Activated gamma-delta T cell (primary cell): ENCODE data around the gene TBX2.
"Not testable (repeated sequence)": the region's sequence is repeated elsewhere in the genome, so short reads cannot be mapped to it uniquely, and the experiment has no call there.

Experiments
- DNase-seq: peaks from one replicate; lab custom pipeline; 2025; lab: John Stamatoyannopoulos, UW
- total RNA-seq, 2 donors: gene quantifications; one replicate each; lab custom pipeline; 2026; lab: John Stamatoyannopoulos, UW

Gene TBX2
- total RNA-seq = 0.15 to 0.22 reads per million in 2 donors

DNA sequence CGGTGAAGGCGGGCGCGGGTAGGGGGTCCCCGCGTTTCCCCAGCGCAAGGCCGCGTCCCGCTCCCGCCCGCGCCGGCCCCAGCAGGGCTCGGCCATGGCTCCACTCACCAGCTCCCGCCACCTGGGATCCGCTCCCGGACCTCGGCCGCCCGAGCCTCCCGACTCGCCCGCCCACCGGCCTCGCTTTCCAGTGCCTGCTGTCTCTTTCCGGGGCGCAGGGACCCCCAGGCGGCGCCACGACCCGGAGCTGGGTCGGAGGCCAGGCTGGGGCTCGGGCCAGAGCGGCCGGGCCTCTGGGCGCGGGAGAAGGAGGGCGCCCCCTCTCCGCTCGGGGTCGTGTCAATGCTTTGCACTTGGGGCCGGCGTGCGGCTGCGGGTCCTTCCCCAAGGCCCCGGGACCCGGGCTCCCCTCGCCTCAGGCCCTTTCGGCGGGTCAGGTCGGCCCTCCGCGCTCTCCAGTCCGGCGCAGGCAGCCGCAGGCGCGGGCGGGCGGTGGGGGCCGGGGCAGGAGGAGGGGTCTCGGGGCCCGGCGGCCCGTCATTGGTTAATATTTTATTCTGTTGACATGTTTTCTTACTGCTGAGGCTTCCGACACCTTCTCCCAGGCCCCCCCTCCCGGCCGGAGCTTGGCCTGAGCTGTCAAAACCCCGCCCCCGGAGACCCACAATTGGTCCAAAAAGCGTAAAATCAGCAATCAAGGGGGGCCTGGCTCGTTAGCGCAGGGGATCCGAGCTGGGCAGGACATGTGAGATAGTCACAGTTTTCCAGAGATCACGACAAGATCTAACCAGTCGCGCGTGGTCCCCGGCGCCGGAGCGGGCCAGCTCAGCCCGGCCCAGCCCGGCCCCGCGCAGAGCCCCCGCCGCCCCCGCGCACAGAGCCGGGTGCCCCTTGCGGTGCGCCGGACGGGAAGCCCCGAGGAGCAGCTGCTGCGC, at the start of gene TBX2:
Gene TBX2 (plus strand): TSS at position 713 of the 935 bp plus-strand sequence. CDS start 334 bp downstream, outside the sequence.
- DNase-seq = no peak

DNA sequence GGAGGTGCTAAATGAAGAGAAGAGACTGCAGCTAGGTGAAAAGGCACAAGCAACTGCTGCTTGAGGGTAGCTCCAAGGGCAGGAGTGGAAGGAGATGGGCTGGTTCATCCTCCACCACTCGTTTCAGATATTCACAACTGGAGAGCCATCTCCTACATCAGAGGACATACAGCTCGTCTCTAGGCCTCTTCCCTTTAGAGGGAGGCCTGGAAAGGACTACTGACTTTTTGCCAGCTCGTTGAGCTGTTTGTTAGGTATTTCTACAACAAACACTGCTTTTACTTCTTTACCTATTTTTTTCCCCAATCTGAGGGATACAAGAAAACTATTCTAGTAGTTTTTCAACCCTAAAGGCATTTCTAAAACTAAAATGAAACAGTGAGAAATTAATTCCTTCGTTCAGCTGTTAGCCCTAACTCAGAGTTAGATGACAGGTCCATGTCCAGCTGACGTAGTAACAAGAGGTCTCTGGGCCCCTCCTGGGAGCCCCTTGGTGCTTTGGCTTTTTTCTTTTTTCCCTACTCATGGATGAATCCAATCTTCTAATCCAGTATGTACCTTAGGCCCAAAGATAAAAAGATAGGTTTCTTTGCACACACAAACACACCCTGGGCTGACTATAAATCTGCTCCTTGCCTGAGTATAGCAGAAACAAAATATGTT, 47.8 kb upstream of the TBX2 start:
- no peak for DNase-seq

DNA sequence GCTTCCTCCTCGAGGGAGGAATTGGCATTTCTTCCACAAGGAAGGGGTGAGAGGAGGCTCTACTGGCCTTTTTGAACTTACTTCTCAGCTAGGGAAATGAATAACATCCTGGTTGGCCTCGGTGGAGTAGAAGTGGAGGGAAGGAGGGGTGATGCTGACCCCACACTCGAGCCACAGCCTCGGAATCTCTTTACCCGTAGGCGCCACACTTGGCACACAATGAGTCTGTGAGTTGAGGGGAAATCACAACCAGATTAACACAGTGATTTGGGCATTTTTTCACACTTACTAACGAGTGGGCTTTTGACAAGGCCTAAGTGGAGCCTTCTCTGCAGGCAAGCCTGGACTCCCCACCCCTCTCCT, 47.3 kb upstream of the TBX2 start:
- DNase-seq = no peak

DNA sequence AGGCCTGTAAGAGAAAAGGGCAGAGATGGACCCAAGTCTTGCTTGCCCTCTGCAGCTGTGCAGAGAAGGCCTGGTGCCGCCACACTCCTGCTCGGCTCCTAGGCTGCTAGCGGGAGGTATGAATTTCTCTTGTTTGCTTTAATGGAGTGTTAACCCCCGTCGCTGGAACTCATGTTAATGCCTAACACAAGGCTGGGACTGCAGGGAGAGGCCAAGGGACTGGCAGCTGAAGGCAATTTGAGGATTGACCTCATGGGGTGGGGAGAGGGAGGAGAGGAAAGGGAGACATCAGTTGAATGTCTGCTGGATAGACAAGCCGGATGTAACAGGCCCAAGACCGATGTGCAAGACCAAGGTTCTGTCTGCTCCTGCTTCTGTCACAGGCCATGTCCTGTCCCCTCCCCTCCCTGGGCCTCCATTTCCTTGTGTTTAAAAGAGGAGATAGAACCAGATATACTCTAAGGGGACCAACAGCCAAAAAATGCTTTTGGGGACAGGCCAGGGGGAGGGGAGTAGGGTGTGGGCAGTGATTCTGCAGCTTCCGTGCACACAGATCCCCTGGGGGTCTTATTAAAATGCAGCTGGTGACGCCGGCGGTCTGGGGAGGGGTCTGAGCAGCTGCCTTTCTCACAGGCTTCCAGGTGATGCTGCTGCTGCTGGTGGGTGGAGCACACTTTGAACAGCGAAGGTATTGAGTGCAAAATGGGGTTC, 46.7 kb upstream of the TBX2 start:
- DNase-seq = no peak

DNA sequence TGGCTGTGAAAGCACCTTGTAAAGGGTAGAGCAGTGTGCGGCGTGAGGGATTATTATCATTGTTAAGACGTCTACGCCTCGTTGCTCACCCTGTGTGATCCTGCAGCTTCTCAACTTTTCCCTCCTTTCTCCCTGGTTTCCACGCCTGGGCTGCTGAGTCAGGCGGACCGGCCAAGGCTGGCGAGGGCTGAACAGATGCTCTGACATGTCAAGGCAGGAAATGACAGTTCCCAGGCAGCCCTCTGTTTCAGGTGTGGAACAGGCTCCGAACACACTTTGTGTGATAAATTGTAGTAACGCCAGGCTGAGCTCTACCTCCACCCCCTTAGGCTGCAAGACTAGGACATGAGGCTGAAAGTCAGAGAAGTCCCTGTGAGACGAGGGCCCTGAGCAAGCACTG, 46.0 kb upstream of the TBX2 start:
- no peak for DNase-seq

DNA sequence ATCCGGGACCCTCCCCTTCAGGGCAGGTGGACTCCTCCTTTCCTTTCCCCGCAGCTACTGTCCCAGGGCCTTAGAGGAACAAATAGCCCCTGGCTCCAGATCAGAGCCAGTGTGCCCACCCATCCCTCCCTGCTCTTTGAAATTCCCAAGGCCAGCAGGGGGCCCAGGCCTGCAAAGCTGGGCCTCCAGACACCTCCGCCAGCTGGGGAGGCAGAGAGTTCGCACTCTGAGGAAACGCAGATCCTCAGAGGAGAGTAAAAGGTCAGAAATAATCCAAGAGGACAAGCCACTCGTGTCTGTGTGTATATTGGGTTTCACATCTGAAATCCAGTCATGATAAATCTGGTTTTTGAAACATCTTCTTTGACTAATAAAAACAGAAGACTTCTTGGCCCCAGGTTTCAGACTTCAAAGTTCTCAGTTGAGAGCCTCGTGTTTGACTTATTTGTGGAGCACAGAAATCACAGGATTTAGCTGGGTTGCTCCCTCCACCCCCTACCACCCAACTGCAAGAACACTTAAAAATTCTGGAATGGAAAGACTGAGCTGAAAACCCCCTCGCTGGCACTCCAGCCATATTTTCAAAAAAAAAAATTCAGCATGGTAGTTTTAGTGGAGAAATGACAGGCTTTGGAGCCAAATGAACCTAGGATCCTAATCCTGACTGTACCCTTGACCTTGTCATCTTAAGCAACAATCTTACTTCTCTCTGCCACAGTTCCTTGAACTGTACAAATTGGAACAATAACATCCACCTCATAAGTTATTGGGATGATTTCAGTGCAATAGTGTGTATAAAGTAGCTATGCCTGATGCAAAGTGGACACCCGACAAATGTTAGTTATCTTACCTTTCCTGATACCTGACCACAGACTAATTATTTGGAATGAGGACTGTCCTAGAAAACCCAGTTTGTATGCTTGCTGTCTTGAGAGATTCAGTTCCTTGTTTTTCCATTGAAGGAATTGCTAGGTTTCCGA, 44.5 kb upstream of the TBX2 start:
- no peak for DNase-seq

DNA sequence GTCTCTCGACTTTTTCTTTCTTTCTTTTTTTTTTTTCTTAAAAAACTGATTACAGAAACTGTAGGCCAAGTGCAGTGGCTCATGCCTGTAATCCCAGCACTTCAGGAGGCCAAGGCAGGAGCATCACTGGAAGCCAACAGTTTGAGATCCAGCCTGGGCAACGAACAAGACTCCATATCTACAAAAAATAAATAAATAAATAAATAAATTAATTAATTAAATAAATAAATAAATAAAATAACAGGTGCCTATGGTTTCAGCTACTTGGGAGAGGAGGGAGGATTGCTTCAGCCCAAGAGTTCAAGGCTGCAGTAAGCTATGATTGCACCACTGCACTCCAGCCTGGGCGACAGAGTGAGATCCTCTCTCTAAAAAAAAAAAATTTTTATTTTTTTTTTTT, 42.6 kb upstream of the TBX2 start:
- not testable (repeated sequence) for DNase-seq

DNA sequence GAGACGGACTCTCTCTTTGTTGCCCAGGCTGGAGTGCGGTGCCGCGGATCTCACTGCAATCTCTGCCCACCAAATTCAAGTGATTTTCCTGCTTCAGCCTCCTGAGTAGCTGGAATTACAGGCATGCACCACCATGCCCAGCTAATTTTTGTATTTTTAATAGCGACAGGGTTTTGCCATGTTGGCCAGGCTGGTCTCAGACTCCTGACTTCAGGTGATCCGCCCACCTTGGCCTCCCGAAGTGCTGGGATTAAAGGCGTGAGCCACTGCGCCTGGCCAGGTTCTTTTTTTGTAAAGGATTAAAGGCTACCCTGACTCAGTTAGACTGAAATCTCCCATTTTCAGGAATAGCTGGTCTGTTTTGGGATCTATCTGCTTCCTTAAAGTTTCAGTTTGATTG, 40.1 kb upstream of the TBX2 start:
- not testable (repeated sequence) for DNase-seq

DNA sequence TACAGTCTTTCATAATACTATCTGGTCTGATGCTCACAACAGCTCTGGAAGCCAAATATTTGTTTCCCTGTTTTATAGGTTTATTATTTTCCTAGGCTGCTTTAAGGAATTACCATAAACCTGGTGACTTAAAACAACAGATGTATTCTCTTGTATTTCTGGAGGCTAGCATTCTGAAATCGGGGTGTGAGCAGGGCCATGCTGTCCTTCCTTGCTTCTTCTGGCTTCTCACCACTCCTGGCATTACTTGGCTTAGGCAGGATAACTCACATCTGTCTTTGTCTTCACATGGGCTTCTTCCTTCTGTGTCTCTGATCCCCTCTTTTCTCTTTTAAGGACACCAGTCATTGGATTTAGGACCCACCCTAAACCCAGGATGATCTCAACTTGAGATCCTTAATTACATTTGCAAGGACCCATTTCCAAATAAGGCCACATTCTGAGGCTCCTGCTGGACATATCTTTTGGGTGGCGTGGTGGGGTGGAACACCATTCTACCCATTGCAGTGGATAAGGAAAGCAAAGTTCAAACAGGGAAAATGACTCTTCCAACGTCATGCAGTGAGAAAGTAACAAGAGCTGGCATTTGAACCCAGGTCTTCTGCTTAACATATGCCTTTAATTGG, 39.2 kb upstream of the TBX2 start:
- DNase-seq = no peak

DNA sequence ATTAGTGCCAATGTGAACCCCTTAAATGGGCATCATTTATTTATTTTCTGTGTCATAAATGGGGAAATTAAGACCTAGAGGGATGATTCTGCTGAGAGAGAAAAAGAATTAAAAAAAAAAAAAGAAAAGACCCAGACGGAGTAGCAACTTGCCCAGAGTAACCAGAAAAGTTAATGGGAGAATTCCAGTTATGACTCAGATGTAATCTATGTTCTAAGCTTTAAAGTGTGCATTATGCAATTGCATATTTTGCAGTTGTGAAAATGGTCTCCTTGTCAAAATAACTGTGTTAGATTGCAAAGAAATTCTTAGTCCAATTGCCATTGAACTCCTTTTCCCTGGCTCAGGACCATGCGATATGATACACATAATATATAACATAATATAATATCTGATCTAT, 38.6 kb upstream of the TBX2 start:
- no peak for DNase-seq

DNA sequence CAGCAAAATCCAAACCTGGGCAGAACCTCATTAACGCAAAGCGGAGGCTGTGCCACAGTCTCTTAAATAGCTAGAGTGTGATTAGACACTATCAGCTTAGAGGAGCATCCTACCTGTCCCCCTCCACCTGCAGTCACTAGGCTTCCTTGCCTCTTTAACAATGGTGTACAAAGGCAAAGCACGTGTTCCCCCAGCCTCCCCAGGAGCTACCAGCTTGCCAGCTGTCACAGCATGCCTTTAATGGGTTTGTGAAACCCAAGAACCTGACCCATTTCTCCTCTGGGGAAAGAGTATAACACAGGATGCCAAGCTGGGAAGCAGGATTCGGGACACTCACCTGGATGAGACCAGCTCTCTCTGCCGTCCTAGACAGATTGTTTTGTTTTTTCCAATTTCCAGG, 37.2 kb upstream of the TBX2 start:
- no peak for DNase-seq

DNA sequence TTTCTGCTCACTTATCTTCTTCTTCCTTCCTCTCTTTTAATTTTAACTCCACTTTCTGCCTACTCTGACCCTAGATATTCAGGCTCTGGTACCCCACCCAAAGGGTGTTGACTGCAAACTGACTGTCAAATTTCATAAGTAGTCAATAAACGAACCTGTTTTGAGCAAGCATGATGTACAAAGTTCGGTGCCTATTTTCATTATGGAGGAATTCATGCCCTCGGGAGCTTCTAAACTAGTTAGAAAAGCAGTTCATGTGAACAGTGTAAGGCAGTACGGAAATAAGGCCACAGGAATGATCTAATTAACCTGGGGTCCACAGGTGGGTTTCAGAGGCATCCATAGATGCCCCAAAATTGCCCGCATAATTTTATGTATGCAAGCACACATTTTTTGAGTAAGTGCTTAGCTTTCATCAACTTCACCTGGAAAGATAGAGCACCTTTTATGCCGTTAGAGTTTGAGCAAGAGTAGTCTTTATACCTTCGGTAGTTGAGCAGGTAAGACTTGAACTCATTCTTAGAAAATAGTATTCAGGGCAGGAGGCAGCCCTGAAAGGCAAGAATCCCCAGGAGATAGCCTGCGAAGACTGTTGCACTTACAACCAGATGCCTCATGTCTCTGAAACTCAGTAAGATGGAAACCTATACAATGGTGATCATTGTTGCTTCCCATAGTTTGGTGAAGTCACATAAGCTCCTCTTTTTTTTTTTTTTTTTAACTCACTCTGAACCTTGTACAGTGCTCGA, 36.6 kb upstream of the TBX2 start:
- DNase-seq = no peak

DNA sequence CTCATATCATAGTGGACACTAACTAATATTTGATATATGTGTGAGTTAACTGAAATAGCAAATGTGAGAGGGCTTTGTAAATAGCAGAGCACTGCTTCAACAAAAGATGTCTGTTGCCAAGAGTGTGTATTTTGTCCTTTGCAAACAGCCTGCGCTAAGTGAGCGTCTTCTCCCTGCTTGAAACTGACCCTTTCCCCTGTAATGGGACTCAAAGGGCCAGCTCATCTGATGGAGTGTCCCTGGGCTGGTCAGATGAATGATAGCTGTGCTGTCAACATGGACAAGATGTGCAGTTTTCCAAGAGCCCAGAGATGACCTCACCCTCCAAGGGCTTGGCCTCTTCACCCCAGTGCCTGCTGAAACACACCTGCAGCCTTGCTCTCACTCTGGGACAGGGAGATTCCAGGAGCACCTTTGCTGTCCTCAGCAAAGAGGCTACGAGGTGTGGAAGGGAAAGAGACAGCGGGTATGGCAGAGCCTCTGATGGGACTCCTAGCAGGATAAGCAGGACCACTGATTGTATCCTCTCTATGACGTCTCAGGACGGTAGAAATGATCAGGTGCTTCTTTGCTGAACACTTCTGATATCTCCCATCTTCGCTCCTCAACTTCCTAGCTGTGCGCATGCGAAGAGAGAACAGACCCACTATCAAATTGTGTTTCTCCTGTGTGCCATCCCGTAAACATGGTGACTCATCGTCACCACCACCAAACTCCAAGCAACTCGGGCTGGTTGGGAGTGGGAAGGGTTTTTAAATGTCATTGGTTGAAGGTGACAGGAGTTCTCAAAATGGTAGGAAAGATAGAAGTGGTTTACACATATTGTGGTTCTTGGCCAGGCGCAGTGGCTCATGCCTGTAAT, 35.8 kb upstream of the TBX2 start:
- DNase-seq = no peak

DNA sequence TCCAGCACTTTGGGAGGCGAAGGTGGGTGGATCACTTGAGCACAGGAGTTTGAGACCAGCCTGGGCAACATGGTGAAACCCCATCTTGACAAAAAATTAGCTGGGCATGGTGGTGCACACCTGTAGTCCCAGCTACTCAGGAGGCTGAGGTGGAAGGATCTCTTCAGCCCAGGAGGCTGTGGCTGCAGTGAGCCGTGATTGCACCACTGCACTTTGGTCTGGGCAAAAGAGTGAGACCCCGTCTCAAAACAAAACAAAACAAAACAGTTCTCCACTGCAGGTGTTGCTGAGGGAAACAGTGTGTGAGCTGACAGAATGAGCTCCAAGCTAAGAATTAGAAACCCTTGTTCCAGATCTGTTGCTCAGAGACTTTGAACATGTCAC, 35.2 kb upstream of the TBX2 start:
- no peak for DNase-seq

DNA sequence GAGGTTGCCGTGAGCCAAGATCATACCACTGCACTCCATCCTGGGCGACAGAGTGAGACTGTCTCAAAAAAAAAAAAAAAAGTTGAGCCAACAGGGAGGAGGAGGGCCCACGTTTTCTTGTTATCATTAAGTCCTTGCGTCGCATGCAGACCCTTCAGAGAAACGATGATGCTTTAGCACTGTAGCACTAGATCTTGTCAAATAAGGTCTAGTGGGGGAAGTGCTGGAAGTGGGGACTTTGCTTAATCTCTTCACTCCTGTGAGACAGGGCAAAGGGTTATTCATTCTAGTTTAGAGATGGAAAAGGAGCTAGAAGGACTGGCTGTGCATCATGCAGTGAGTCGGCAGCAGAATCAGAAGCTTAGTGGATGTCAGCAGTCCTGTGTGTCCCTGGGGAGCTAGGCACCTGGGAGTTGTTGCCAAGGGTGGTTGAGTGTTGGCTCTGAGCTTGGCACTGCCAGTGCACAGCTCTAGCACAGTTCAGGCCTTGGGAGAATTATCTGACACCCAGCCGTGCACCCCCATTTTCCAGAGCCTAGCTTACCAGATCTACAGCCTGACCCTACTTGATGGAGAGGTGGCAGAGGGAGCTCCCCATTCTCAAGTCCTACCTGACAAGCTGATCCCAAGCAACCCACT, 33.4 kb upstream of the TBX2 start:
- no peak for DNase-seq

DNA sequence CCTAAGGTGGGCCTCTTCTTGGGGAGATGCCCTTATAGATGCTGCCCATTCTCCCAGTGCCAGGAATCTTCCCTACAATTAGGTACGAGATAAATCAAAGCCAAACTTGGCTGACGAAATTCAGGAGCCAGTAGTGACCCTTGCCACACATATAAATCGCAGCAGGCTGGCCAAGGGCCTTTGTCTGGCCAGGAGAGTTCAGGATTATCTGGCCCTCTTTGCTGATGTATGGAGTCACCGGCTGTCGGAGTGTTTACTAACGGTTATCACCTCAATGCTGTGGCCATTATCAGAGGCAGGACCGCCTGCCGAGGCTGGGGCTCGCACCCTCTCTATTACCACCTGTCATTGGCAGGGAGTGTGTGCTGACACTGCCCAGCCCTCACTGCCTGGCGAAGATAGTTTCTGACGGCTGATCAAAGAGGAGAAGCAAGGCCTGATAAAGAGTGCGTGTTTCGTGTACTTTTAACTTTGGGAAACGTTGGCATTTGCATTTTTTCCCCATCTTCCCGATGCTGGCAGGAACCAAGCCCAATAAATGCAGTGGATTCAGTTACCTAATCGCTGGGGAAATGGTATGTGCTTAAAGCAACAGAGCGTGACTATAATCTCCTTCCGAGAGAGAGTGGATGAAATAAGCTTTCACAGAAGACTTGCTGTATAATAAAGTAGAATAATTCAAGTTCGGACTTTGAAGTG, 32.8 kb upstream of the TBX2 start:
- DNase-seq = no peak

DNA sequence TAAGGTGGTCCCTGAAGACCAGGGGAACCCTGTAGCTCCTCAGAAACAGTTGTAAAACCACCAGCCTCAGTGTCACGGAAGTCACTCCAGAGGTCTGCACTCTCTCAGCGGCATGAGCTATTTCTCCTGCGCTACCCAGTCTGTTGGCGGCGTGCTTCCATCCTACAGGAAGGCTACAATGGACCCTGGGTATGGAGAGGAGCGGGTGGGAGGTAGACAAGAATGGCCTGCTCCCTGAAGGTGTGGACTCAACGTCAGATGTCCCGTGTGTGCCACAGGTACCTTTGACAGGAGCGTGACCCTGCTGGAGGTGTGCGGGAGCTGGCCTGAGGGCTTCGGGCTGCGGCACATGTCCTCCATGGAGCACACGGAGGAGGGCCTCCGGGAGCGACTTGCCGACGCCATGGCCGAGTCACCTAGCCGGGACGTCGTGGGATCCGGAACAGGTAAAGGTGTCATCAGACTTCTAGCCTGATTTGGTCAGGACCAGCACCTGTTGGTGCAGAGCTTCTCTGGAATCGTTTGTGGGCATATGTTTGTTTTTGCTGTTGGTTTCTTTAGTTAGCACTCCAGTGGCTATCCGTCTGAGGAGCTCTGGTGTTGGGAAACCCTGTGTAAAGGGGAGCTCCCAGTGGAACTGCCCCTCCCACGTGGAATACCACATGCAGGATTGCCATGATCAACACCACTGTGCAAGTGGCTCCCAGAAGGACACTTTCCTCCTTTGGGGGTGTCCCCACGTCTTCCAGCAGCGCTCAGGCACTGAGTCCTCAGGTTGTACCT, 31.4 kb upstream of the TBX2 start:
- no peak for DNase-seq
